ENCODE measurements around the gene SMG1.
"Not testable (repeated sequence)": the region's sequence is repeated elsewhere in the genome, so short reads cannot be mapped to it uniquely, and the experiment has no call there.

Gene SMG1

GRCh38 chr16:18933501-18933900 is 7.3 kb upstream of the SMG1 start:
- DNase-seq (ENCODE audit: low read depth) = no peak

GRCh38 chr16:18932243-18932987 is 6.2 kb upstream of the SMG1 start:
- peak; percentile 31 for DNase-seq (ENCODE audit: low read depth)

- DNase-seq (ENCODE audit: low read depth) = no peak
These were observed 5.5 kb upstream of the SMG1 start for GRCh38 chr16:18931756-18932155.

- DNase-seq (ENCODE audit: low read depth) = not testable (repeated sequence)
These were observed 3.9 kb upstream of the SMG1 start for GRCh38 chr16:18930095-18930494.

GRCh38 chr16:18928073-18928472 is 1.9 kb upstream of the SMG1 start:
- not testable (repeated sequence) for DNase-seq (ENCODE audit: low read depth)

- DNase-seq (ENCODE audit: low read depth) = peak; percentile 25
These were observed 808 bp downstream of the SMG1 start for GRCh38 chr16:18925215-18925985.

DNA sequence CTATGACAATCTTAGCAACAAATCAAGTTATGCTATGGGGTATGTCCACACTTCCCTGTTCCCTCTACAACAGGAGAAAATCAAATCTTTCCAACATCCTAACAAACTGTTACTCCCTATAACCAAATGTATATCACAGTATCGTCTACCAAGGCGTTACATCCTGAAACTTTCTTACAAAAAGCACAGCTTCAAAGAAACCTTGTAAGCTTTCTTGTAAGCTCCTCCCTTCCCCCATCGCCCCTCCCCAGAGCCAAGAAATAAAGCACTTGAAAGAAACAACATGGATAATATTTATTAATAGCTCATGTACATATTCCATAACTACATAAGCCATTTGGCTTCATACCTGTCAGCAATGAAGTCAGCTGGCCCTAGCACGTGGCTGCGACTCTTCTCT is 2.3 kb downstream of the SMG1 start:
- not testable (repeated sequence) for DNase-seq (ENCODE audit: low read depth)

DNA sequence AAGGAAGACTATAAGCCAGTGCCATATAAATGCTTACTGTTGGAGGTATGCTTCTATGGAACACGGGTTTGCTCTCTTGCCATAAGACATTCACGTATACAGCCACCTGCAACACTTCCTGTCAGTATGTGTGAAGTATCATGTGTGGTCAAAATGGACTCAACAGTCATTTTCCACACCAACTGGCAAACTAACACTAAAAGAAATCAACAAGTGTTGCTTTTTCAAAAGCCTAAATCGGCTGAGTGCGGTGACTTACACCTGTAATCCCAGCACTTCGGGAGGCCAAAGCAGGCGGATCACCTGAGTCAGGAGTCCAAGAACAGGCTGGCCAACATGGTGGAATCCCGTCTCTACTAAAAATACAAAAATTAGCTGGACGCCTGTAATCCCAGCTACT is 3.1 kb downstream of the SMG1 start:
- DNase-seq (ENCODE audit: low read depth) = not testable (repeated sequence)

DNA sequence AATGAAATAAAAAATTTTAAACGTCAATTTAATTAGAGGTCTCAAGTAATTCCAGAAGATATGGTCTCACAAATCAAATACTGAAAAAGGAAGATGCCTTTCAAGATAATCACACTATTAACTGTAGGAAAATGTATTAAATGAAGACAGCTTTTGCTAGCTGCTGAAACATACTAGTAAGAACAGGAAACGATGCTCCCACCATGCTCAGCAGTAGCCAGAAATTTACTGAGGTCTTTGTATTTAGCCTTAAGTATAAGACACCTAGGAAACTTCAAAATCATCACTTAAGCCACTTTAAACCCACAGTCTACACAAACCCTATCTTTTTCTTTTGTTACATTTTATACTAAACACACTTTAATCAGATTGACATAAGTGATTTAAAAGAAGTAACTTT is 16.6 kb downstream of the SMG1 start:
- not testable (repeated sequence) for DNase-seq (ENCODE audit: low read depth)

DNA sequence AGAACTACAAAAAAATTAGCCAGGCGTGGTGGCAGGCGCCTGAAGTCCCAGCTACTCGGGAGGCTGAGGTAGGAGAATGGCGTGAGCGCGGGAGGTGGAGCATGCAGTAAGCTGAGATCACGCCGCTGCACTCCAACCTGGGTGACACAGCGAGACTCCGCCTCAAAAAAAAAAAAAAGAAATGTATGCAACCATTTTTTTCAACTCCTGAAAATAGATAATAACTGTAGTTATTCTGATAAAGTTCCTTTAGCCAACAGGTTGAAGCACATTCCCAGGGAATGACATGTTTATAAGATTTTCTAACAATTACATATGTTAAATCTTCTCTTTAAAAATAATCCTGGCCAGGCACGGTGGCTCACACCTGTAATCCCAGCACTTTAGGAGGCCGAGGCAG is 17.5 kb downstream of the SMG1 start:
- DNase-seq (ENCODE audit: low read depth) = not testable (repeated sequence)

DNA sequence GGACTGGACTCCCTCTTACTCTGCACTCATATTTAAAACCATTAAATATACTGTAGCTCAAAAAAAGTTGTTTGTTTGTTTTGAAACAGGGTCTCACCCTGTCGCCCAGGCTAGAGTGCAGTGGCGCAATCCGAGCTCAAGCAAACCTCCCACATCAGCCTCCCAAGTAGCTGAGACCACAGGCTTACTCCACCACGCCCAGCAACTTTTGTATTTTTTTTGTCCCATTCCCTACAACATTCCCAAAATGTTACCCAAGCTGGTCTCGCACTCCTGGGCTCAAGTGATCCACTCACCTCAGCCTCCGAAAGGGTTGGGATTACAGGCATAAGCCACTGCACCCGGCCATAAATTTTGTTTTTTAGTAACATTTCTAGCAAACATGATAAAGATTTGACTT is 23.4 kb downstream of the SMG1 start:
- DNase-seq (ENCODE audit: low read depth) = not testable (repeated sequence)

DNA sequence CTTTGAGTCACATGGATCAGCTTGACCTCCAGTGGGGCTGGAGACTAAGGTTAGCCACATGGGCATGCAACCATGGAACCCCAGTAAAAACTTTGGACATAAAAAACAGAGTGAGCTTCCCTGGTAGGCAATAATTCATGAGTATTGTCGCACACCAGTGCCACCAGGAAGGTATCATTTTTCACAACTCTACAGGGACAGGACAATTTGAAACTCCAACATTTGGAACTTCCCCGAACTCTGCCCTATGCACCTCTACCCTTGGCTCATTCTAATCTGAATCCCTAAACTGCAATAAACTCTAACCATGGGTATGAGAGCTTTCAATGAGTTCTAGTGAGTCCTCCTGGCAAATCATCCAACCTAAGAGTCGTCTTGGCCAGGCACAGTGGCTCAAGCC is 24.2 kb downstream of the SMG1 start:
- not testable (repeated sequence) for DNase-seq (ENCODE audit: low read depth)

- DNase-seq (ENCODE audit: low read depth) = not testable (repeated sequence)
These were observed 25.0 kb downstream of the SMG1 start for GRCh38 chr16:18901194-18901593.

DNA sequence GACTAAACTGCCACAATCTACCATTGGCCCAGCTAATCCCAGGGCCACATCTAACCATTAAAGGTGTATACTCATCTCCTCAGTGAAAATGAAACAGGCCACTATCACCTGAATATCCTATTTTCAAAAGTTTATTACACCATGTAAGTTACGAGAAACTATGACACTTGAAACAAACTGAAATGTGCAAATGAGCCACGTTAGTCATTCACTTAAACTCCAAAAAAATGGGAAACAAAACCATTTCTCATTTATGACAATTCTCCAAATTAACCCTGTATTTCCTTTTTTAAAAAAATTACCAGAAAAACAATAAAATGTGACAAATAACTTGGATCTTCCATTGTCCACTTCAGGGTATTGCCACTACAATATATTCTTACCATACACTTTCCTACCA is 41.8 kb downstream of the SMG1 start:
- not testable (repeated sequence) for DNase-seq (ENCODE audit: low read depth)

- DNase-seq (ENCODE audit: low read depth) = not testable (repeated sequence)
These were observed 48.5 kb downstream of the SMG1 start for GRCh38 chr16:18877734-18878133.

DNA sequence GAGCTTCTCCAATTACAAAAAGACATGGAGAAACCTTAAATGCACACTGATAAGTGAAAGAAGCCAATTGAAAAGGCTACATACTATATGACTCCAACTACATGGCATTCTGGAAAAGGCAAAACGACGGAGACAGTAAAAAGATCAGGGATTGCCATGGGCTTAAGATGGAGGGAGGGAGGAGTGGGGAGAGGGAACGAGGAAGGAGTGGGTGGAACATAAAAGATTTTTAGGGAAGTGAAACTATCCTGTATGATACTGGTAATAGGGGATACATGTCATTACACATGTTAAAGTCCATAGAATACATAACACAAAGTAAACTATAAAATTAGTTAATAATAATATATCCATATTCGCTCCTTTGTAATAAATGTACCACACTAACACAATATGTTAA is 48.9 kb downstream of the SMG1 start:
- not testable (repeated sequence) for DNase-seq (ENCODE audit: low read depth)

DNA sequence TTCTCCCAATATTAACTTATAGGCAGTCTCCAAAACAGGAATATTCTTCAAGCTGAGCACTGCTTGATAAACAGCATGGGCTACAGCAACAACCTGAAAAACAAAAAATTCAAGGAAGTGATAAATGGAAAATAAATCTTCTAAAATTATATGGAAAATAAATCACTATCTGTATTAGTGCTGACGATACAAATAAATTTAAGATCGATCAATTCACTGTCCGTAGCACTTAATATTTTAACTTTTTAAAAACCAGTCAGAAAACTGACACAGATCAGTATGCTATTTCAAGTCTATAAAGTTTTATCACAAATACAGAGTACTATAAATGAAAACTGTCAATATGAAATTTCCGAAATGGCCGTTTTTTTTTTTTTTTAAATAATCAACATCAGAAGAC is 49.9 kb downstream of the SMG1 start:
- not testable (repeated sequence) for DNase-seq (ENCODE audit: low read depth)

DNA sequence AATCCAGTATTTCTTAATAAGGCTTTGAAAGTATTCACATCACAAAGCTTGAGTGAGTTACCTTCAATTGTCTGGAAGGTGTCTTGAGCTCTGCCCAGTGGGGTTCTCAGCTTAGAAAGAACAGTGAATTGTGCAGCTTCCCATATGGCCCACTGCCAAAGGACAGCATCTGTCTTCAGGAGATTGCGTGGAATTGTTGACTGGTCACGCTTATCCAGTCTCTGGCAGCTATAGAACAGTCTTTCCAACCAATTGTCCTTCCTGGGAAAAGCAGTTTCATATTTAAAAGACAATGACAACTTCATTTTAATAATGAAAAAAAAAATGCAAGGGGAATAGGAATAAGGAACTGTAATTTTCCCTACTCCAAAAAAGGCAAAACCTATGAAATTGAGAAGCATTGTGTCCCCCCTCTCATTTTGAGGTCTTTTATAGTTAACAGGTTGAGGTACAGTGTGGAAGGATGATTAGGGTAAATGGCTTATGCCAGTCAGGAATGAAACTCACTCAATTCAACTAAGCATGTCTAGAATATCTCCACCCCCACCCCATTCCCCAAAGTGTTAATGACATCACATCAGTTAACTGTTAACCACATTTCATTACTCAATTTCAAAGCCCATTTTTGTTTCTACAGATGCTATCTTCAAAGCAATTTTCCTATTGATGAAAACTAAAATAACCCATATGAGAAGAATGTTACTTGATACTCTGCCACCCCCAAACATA is 57.0 kb downstream of the SMG1 start:
- DNase-seq (ENCODE audit: low read depth) = peak; percentile 29

DNA sequence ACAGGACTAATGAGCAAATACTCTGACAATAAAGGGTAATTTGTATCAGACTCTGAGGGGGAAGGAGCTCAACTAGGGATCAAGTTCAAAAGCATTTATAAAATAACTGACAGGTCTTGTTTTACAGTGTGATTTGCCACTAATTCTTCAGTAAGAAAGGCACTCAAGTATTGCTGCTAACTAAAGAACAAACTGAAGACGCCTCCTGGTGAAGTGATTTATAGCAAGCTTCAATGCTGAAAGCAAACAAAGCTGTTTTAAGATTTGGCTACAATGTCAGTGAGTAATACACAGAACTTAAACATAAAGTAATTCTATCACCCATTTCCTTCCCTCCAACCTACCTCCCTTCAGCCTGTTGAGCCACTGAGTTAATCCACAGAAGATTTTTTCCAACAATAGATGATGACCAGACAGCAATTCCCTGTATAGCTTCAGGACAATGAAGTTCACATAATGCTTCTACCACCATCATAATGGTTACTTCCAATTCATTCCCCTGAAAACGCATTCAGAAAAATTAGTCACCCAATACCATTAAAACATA is 59.9 kb downstream of the SMG1 start:
- DNase-seq (ENCODE audit: low read depth) = peak; percentile 72

- DNase-seq (ENCODE audit: low read depth) = not testable (repeated sequence)
These were observed 63.3 kb downstream of the SMG1 start for GRCh38 chr16:18862891-18863290.

GRCh38 chr16:18855196-18855595 is 71.0 kb downstream of the SMG1 start:
- no peak for DNase-seq (ENCODE audit: low read depth)

DNA sequence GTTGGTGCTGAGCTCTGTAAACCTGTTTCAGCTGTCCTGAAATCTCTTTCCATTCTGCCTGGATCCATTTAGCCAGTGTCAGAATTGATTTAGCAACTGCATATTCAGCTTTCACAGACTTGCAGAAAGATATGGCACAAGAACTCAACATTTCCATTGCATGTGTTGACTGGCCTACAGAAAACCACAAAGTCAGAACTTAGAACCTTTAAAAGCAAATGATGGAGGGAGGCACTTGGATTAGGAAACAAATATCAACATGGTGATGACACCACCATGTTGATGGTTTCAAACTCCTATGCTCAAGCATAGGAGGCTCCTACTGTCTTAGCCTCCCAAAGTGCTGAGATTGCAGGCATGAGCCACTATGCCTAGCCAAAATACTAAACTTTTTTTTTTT is 72.5 kb downstream of the SMG1 start:
- DNase-seq (ENCODE audit: low read depth) = peak; percentile 35

Data from iris pigment epithelial cell (primary cell).